H1 (cell line): ENCODE results near the gene UXT. TPM values are rescaled to one million over a fixed set of nuclear protein-coding genes. Genes with fewer than 3 reads are reported as not detected.

Experiments
- CTCF ChIA-PET: fragments of 300-600 bp; sonication (Branson Sonifier 250); formaldehyde crosslinking; loops from one replicate; lab custom pipeline; 2021; ENCODE audit not compliant: partially characterized antibody; lab: Charles Lee
- POLR2A ChIA-PET: fragments of 300-600 bp; sonication (Branson Sonifier 250); formaldehyde crosslinking; loops from one replicate; lab custom pipeline; 2021; ENCODE audit warnings: inconsistent platforms; ENCODE audit not compliant: partially characterized antibody; lab: Charles Lee
- DNase-seq, 2 experiments: peaks; one replicate each; pipeline versions ENCODE4 v3.0.0 to v3.0.0-alpha.2; 2010 to 2022; ENCODE audit warnings: low spot score in 2 of 2, low read depth in 1 of 2, mixed read lengths in 1 of 2
- FAIRE-seq: peaks from 2 replicates; lab custom pipeline; 2011; peaks lifted over from hg19 to GRCh38; lab: Jason Lieb, UNC
- H2AFZ ChIP-seq: 2 replicates; pipeline ENCODE4 v1.8.1; 2012; ENCODE audit warnings: low read length, inconsistent platforms
- H2AK5ac ChIP-seq: 2 replicates; pipeline ENCODE4 v1.6.1; 2013; ENCODE audit warnings: low read depth, low read length
- H2BK120ac ChIP-seq: replicated peaks from 2 replicates; pipeline ENCODE3; 2013; ENCODE audit warnings: low read depth, low read length, inconsistent platforms
- H2BK12ac ChIP-seq: 2 replicates; pipeline ENCODE4 v1.6.1; 2013; ENCODE audit warnings: low read depth, low read length
- H2BK15ac ChIP-seq: 2 replicates; pipeline ENCODE4 v1.6.1; 2013; ENCODE audit warnings: low read length
- H2BK20ac ChIP-seq: 2 replicates; pipeline ENCODE4 v1.6.1; 2013; ENCODE audit warnings: low read length
- H2BK5ac ChIP-seq: 2 replicates; pipeline ENCODE4 v1.6.1; 2013; ENCODE audit warnings: low read depth, low read length
- H3K14ac ChIP-seq: 2 replicates; pipeline ENCODE4 v1.6.1; 2013; ENCODE audit warnings: inconsistent platforms; ENCODE audit not compliant: insufficient read length
- H3K18ac ChIP-seq: 2 replicates; pipeline ENCODE4 v1.6.1; 2013; ENCODE audit warnings: low read length; ENCODE audit errors: extremely low read depth
- H3K23ac ChIP-seq: 2 replicates; pipeline ENCODE4 v1.6.1; 2013; ENCODE audit warnings: inconsistent platforms; ENCODE audit not compliant: insufficient read length
- H3K23me2 ChIP-seq: 2 replicates; pipeline ENCODE4 v1.6.1; 2013; ENCODE audit warnings: low read depth, low read length
- H3K27ac ChIP-seq: 2 replicates; pipeline ENCODE4 v1.6.1; 2011; ENCODE audit warnings: low read depth, low read length, inconsistent platforms
- H3K27me3 ChIP-seq, 4 experiments: replicated peaks in 1 of 4; 1 replicate in 1 of 4; 2 replicates in 3 of 4; pipeline versions ENCODE4 v1.6.1 to v1.8.1; 2011 to 2013; ENCODE audit warnings: low read length in 3 of 4, mild to moderate bottlenecking in 3 of 4, inconsistent platforms in 2 of 4, mixed read lengths in 2 of 4, moderate library complexity in 1 of 4; ENCODE audit not compliant: control insufficient read depth in 3 of 4, insufficient read depth in 3 of 4; ENCODE audit errors: extremely low read depth in 1 of 4
- H3K36me3 ChIP-seq, 4 experiments: 2 replicates each; pipeline versions ENCODE4 v1.6.1 to v1.8.1; 2011 to 2013; ENCODE audit warnings: mild to moderate bottlenecking in 4 of 4, low read length in 3 of 4, moderate library complexity in 2 of 4, control low read depth in 1 of 4, inconsistent platforms in 1 of 4; ENCODE audit not compliant: insufficient read depth in 4 of 4, control insufficient read depth in 2 of 4
- H3K4ac ChIP-seq: replicated peaks from 2 replicates; pipeline ENCODE3; 2013; ENCODE audit warnings: low read length, low read depth, mixed read lengths, inconsistent platforms; ENCODE audit not compliant: insufficient read length
- H3K4me1 ChIP-seq, 4 experiments: replicated peaks in 1 of 4; 1 replicate in 1 of 4; 2 replicates in 3 of 4; pipeline versions ENCODE4 v1.6.1 to v1.8.1; 2011 to 2013; ENCODE audit warnings: low read length in 3 of 4, inconsistent platforms in 2 of 4, mixed read lengths in 1 of 4; ENCODE audit not compliant: insufficient read depth in 4 of 4, control insufficient read depth in 3 of 4
- H3K4me2 ChIP-seq, 2 experiments: 2 replicates each; pipeline versions ENCODE4 v1.6.1 to v1.8.1; 2011 to 2013; ENCODE audit warnings: low read depth in 2 of 2, low read length in 2 of 2, control low read depth in 1 of 2, inconsistent platforms in 1 of 2, mild to moderate bottlenecking in 1 of 2; ENCODE audit not compliant: insufficient read depth in 1 of 2
- H3K4me3 ChIP-seq, 4 experiments: fragments of 200-600, 300-600 bp in 1 of 4; sonication (generic), shearing (Covaris generic), sonication (Bioruptor Twin) in 1 of 4; 2 replicates each; pipeline versions ENCODE4 v1.5.1 to v1.8.1; 2011 to 2016; ENCODE audit warnings: low read length in 4 of 4, low read depth in 3 of 4, control low read depth in 2 of 4, inconsistent platforms in 2 of 4, mild to moderate bottlenecking in 2 of 4, mixed read lengths in 1 of 4, moderate library complexity in 1 of 4; ENCODE audit not compliant: insufficient read depth in 2 of 4; ENCODE audit errors: extremely low read depth in 1 of 4
- H3K56ac ChIP-seq: replicated peaks from 2 replicates; pipeline ENCODE3; 2013; ENCODE audit warnings: low read depth, mild to moderate bottlenecking, mixed read lengths, low read length, inconsistent platforms; ENCODE audit not compliant: insufficient read length
- H3K79me1 ChIP-seq: 2 replicates; pipeline ENCODE4 v1.6.1; 2013; ENCODE audit warnings: low read depth, low read length, control low read depth
- H3K79me2 ChIP-seq, 2 experiments: 2 replicates each; pipeline versions ENCODE4 v1.6.1 to v1.8.1; 2012 to 2013; ENCODE audit warnings: low read length in 2 of 2, mild to moderate bottlenecking in 2 of 2, inconsistent platforms in 1 of 2; ENCODE audit not compliant: insufficient read depth in 2 of 2, control insufficient read depth in 1 of 2
- H3K9ac ChIP-seq, 4 experiments: replicated peaks in 1 of 4; 1 replicate in 1 of 4; 2 replicates in 3 of 4; pipeline versions ENCODE4 v1.6.1 to v1.8.1; 2011 to 2013; ENCODE audit warnings: low read depth in 3 of 4, low read length in 3 of 4, control low read depth in 2 of 4, mild to moderate bottlenecking in 2 of 4, moderate library complexity in 2 of 4, inconsistent platforms in 1 of 4; ENCODE audit errors: extremely low read depth in 1 of 4
- H3K9me3 ChIP-seq, 2 experiments: 2 replicates each; pipeline versions ENCODE4 v1.6.1 to v1.8.1; 2012 to 2013; ENCODE audit warnings: mild to moderate bottlenecking in 2 of 2, moderate library complexity in 2 of 2, control low read depth in 1 of 2, inconsistent platforms in 1 of 2, low read depth in 1 of 2, low read length in 1 of 2, mixed read lengths in 1 of 2; ENCODE audit not compliant: insufficient read depth in 2 of 2
- H4K20me1 ChIP-seq, 2 experiments: replicated peaks in 1 of 2; 2 replicates each; pipeline versions ENCODE3 to v1.8.1; 2011 to 2013; ENCODE audit warnings: inconsistent platforms in 2 of 2, low read length in 2 of 2, mild to moderate bottlenecking in 1 of 2; ENCODE audit not compliant: insufficient read depth in 2 of 2, control insufficient read depth in 1 of 2
- H4K5ac ChIP-seq: 2 replicates; pipeline ENCODE4 v1.6.1; 2013; ENCODE audit warnings: low read length, low read depth, mixed read lengths, inconsistent platforms; ENCODE audit not compliant: insufficient read length
- H4K8ac ChIP-seq: 2 replicates; pipeline ENCODE4 v1.8.0; 2013; ENCODE audit warnings: mild to moderate bottlenecking, moderate library complexity, low read length, inconsistent platforms; ENCODE audit not compliant: insufficient read depth; ENCODE audit errors: extremely low read depth
- H4K91ac ChIP-seq: replicated peaks from 2 replicates; pipeline ENCODE3; 2013; ENCODE audit warnings: low read length, mixed read lengths, inconsistent platforms; ENCODE audit not compliant: insufficient read length
- CBX5 ChIP-seq: fragments of 300-800, 300-1000 bp; sonication (generic); IDR thresholded peaks from 2 replicates; pipeline ENCODE4 v1.7.1; 2016; ENCODE audit warnings: antibody characterized with exemption, low read length, low read depth
- CHD1 ChIP-seq: IDR thresholded peaks from 2 replicates; pipeline ENCODE4 v1.6.1; 2012; ENCODE audit warnings: low read depth, low read length, improper control_type of control experiment
- EP300 ChIP-seq, 2 experiments: IDR thresholded peaks; 1 replicate in 1 of 2; 2 replicates in 1 of 2; pipeline ENCODE4 v1.6.1; 2011 to 2012; ENCODE audit warnings: low read depth in 2 of 2, low read length in 2 of 2, mild to moderate bottlenecking in 2 of 2, borderline replicate concordance in 1 of 2, inconsistent platforms in 1 of 2, moderate library complexity in 1 of 2
- JUN ChIP-seq: IDR thresholded peaks from 2 replicates; pipeline ENCODE4 v1.6.1; 2011; ENCODE audit warnings: low read depth, mild to moderate bottlenecking, improper control_type of control experiment, low read length
- MAFK ChIP-seq: IDR thresholded peaks from 2 replicates; pipeline ENCODE4 v1.6.1; 2012; ENCODE audit warnings: low read depth, mild to moderate bottlenecking, improper control_type of control experiment, low read length
- NANOG ChIP-seq: IDR thresholded peaks from 2 replicates; pipeline ENCODE4 v1.6.1; 2011; ENCODE audit warnings: low read length, low read depth, mild to moderate bottlenecking, inconsistent platforms; ENCODE audit not compliant: insufficient read depth, poor library complexity, severe bottlenecking
- PHF8 ChIP-seq: fragments of 200-600 bp; sonication (generic); conservative IDR thresholded peaks from 2 replicates; pipeline ENCODE4 v1.7.1; 2012; ENCODE audit warnings: low read depth, mild to moderate bottlenecking, inconsistent platforms, low read length, moderate library complexity
- POLR2A ChIP-seq, 2 experiments: IDR thresholded peaks; 1 replicate in 1 of 2; 2 replicates in 1 of 2; pipeline ENCODE4 v1.6.1; 2011; ENCODE audit warnings: low read depth in 2 of 2, low read length in 2 of 2, mild to moderate bottlenecking in 2 of 2; ENCODE audit errors: control extremely low read depth in 1 of 2
- RNF2 ChIP-seq: fragments of 200-900, 300-1000 bp; sonication (generic); IDR thresholded peaks from 2 replicates; pipeline ENCODE4 v1.7.1; 2016; ENCODE audit warnings: borderline replicate concordance, low read depth, mild to moderate bottlenecking, antibody characterized with exemption, low read length; ENCODE audit not compliant: poor library complexity, severe bottlenecking; ENCODE audit errors: missing control alignments
- SP4 ChIP-seq: IDR thresholded peaks from 2 replicates; pipeline ENCODE4 v1.6.1; 2012; ENCODE audit warnings: low read length, inconsistent platforms
- WGBS, 2 experiments: shearing (Covaris generic) in 1 of 2; methylation state at CpG; one replicate each; pipeline versions ENCODE4 v1.1.6 to v1.1.7; 2013 to 2015; ENCODE audit warnings: low lambda C conversion rate in 2 of 2, mixed read lengths in 2 of 2, inconsistent platforms in 1 of 2, low coverage in 1 of 2, missing lambda C conversion rate in 1 of 2; ENCODE audit not compliant: insufficient replicate concordance in 2 of 2, insufficient coverage in 1 of 2, insufficient read length in 1 of 2; ENCODE audit errors: extremely low coverage in 1 of 2, missing lambda C conversion rate in 1 of 2; 5-methylcytosine and 5-hydroxymethylcytosine counted together
- polyA plus RNA-seq, 7 experiments: library from polyadenylated mRNA; depleted of rRNA in 3 of 7; stranded (reverse) in 5 of 7; unstranded in 2 of 7; fragments of >200 nt in 5 of 7; fragments of 200-250 nt in 2 of 7; gene quantifications; 1 replicate in 5 of 7; 2 replicates in 1 of 7; 4 replicates in 1 of 7; pipeline versions ENCODE4 v1.2.1 to v1.2.3, GENCODE V29; 2011 to 2013; ENCODE audit warnings: missing spikeins in 2 of 7, mixed read lengths in 2 of 7
- total RNA-seq: library from RNA; stranded (reverse); fragmentation: NEBNext Ultra II Directional; extraction: Animal tissue kit (Norgen Biotek cat#: 25700); gene quantifications from 2 replicates; pipeline ENCODE4 v1.2.1, GENCODE V29; 2021

The UXT gene
- total and polyA plus RNA-seq, 2 of the 8 experiments (the other 6 are each of a cell fraction or from before 2014, with no cell fraction given), result 69.4 to 116 TPM

- H4K20me1 ChIP-seq, result no peaks in the 10 kb centered on the region
- 81% methylated on average over 6 of the region's 6 CpGs; no CpG with 5 or more reads in 1 of the 2 experiments for WGBS, 2 experiments
These were observed 28.3 kb upstream of the UXT start for GRCh38 chrX:47687263-47687662.

More at GRCh38 chrX:47687263-47687662, 28.3 kb upstream of the UXT start:
- H3K56ac ChIP-seq, result no peak overlapping the region
- H3K23me2 ChIP-seq, result no peaks in the 10 kb centered on the region
- H2AK5ac ChIP-seq, result no peak overlapping the region
- no peak overlapping the region for H2BK120ac ChIP-seq
- no peaks in the 10 kb centered on the region; a peak in 2 of 7 replicates for H3K4me1 ChIP-seq
- no peaks in the 10 kb centered on the region for H3K9me3 ChIP-seq
- TF ChIP-seq EP300 (IDR thresholded peaks at IDR 0.05; ENCODE audit: borderline replicate concordance in 1 of 2, low read depth in 2 of 2, low read length in 2 of 2), result no peak
- TF ChIP-seq JUN, result no peak
- TF ChIP-seq PHF8, result no peak
- TF ChIP-seq SP4, result no peak
- TF ChIP-seq NANOG, result no peak
- no peak for TF ChIP-seq CBX5
- TF ChIP-seq POLR2A (IDR thresholded peaks at IDR 0.05; ENCODE audit: control extremely low read depth in 1 of 2, low read depth in 2 of 2, low read length in 2 of 2), result no peak
- TF ChIP-seq MAFK, result no peak
- TF ChIP-seq RNF2, result no peak
- no peak for TF ChIP-seq CHD1
- H2BK15ac ChIP-seq, result no peak overlapping the region
- FAIRE-seq (no peak), DNase-seq (no peak)
- no peaks in the 10 kb centered on the region for H3K27me3 ChIP-seq
- H3K4me2 ChIP-seq, result no peak overlapping the region
- H4K91ac ChIP-seq, result no peak overlapping the region
- H3K23ac ChIP-seq, result no peak overlapping the region
- H2BK5ac ChIP-seq, result no peak overlapping the region
- no peak overlapping the region for H3K18ac ChIP-seq
- no peak overlapping the region for H2AFZ ChIP-seq
- H4K8ac ChIP-seq, result no peak overlapping the region
- no peak overlapping the region for H4K5ac ChIP-seq
- no peaks in the 10 kb centered on the region for H3K79me2 ChIP-seq
- H3K27ac ChIP-seq, result no peak overlapping the region
- ChIA-PET POLR2A (no interaction called here), CTCF (no interaction called here)
- no peak overlapping the region for H2BK12ac ChIP-seq
- no peaks in the 10 kb centered on the region for H3K36me3 ChIP-seq
- no peak overlapping the region for H3K4ac ChIP-seq
- H3K14ac ChIP-seq, result no peak overlapping the region
- no peak overlapping the region for H2BK20ac ChIP-seq
- no peak overlapping the region for H3K9ac ChIP-seq
- H3K4me3 ChIP-seq, result no peak overlapping the region
- H3K79me1 ChIP-seq, result no peaks in the 10 kb centered on the region
